HL-60 (cell line): ENCODE data around the gene USP3.
A peak's percentile ranks its signal among the peaks of the same experiment; 100 is the strongest.

Experiments
- DNase-seq, 2 experiments: peaks; one replicate each; pipeline ENCODE4 v3.0.0-alpha.2; 2010 to 2020; ENCODE audit warnings: low read depth in 1 of 2, low spot score in 1 of 2
- H3K27ac ChIP-seq: fragments of 250-450 bp; sonication (Bioruptor Pico); replicated peaks from 2 replicates; pipeline ENCODE4 v1.5.1; 2020; ENCODE audit warnings: mild to moderate bottlenecking, moderate library complexity
- H3K27me3 ChIP-seq: fragments of 250-450 bp; sonication (Bioruptor Pico); 2 replicates; pipeline ENCODE4 v1.5.1; 2021; ENCODE audit warnings: mild to moderate bottlenecking, moderate library complexity; ENCODE audit not compliant: insufficient read depth, poor library complexity, severe bottlenecking
- H3K4me3 ChIP-seq: replicated peaks from 2 replicates; pipeline ENCODE4 v1.5.1; 2011; ENCODE audit warnings: mild to moderate bottlenecking, control low read depth, low read length; ENCODE audit not compliant: insufficient read depth
- GABPA ChIP-seq: IDR thresholded peaks from 2 replicates; pipeline ENCODE4 v1.6.1; 2012; ENCODE audit warnings: low read depth
- POLR2AphosphoS5 ChIP-seq: IDR thresholded peaks from 2 replicates; pipeline ENCODE4 v1.6.1; 2012; ENCODE audit warnings: low read depth
- SPI1 ChIP-seq: IDR thresholded peaks from 2 replicates; pipeline ENCODE4 v1.6.1; 2012; ENCODE audit warnings: low read depth, mild to moderate bottlenecking, borderline replicate concordance
- TF ChIP-seq, protein P1 (sequence below): IDR thresholded peaks from one replicate; pipeline ENCODE4 v1.5.1; 2011; ENCODE audit warnings: low read length, control low read depth, inconsistent platforms; ENCODE audit not compliant: insufficient read depth
- TF ChIP-seq, protein P2 (sequence below): IDR thresholded peaks from 2 replicates; pipeline ENCODE4 v1.6.1; 2012; ENCODE audit warnings: low read depth; ENCODE audit not compliant: insufficient replicate concordance

The USP3 gene

DNA sequence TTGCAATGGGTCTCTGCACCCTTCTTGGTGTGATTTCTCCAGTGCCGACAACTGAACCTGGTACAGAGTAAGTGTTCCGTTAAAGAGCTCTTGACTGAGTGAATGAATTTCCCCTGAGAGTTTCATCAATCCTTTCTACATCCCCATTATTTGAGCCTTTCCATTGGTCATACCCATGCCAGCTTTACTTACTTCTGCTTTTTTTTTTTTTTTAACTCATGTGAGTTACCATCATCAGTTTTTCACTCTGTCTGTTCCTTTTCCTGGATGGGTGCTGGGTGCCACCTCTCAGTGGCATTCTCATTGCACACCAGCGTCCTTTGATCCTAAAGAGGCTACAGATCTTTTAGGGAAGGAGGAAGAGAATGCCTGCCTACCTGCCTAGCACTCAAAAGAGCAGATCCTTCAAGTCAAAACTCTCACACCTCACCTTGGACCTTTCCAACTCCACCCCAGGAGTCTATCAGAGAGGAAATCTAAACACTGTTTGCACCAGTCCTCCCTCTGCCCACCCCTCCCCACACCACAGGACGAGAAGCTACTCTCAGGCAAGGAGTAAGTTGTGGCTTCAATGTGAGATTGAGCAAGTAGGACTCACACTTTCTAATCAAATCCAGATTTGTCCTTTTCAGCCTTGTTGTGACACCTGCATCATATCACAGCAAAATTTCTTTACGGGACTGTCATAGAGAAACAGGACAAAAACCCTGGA, 13.1 kb upstream of the USP3 start:
- H3K27ac ChIP-seq = peak overlapping the region; percentile 70
- TF ChIP-seq, protein P1, sequence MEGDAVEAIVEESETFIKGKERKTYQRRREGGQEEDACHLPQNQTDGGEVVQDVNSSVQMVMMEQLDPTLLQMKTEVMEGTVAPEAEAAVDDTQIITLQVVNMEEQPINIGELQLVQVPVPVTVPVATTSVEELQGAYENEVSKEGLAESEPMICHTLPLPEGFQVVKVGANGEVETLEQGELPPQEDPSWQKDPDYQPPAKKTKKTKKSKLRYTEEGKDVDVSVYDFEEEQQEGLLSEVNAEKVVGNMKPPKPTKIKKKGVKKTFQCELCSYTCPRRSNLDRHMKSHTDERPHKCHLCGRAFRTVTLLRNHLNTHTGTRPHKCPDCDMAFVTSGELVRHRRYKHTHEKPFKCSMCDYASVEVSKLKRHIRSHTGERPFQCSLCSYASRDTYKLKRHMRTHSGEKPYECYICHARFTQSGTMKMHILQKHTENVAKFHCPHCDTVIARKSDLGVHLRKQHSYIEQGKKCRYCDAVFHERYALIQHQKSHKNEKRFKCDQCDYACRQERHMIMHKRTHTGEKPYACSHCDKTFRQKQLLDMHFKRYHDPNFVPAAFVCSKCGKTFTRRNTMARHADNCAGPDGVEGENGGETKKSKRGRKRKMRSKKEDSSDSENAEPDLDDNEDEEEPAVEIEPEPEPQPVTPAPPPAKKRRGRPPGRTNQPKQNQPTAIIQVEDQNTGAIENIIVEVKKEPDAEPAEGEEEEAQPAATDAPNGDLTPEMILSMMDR = no peak
- TF ChIP-seq POLR2AphosphoS5 (peak; percentile 70), SPI1 (peak; percentile 40; the same call in 1 of the 2 replicates), GABPA (no peak)
- TF ChIP-seq, protein P2, sequence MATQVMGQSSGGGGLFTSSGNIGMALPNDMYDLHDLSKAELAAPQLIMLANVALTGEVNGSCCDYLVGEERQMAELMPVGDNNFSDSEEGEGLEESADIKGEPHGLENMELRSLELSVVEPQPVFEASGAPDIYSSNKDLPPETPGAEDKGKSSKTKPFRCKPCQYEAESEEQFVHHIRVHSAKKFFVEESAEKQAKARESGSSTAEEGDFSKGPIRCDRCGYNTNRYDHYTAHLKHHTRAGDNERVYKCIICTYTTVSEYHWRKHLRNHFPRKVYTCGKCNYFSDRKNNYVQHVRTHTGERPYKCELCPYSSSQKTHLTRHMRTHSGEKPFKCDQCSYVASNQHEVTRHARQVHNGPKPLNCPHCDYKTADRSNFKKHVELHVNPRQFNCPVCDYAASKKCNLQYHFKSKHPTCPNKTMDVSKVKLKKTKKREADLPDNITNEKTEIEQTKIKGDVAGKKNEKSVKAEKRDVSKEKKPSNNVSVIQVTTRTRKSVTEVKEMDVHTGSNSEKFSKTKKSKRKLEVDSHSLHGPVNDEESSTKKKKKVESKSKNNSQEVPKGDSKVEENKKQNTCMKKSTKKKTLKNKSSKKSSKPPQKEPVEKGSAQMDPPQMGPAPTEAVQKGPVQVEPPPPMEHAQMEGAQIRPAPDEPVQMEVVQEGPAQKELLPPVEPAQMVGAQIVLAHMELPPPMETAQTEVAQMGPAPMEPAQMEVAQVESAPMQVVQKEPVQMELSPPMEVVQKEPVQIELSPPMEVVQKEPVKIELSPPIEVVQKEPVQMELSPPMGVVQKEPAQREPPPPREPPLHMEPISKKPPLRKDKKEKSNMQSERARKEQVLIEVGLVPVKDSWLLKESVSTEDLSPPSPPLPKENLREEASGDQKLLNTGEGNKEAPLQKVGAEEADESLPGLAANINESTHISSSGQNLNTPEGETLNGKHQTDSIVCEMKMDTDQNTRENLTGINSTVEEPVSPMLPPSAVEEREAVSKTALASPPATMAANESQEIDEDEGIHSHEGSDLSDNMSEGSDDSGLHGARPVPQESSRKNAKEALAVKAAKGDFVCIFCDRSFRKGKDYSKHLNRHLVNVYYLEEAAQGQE = no peak
- DNase-seq = peak; percentile 69 to 86
- H3K4me3 ChIP-seq = no peak overlapping the region
- peaks cover 18% of the 10 kb centered on the region for H3K27me3 ChIP-seq

DNA sequence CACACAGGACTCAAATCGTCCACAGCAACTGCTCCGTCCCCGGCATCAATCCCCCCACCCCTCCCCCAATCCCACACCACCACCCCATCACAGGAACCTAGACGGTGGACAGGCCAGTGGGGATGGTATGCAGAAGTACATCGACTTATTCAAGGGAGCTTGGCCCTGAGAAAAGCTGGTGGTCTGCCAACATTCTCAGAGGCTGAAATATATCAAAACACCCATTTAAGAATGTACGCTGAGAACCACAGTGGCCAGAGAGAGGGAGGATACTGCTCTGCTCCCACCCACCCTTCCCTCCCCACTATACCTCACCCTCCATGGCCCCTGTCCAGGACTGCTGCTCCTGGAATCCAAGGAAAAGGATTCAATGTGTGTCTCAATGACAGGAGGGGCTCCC, 12.4 kb upstream of the USP3 start:
- no peak for DNase-seq
- peak overlapping the region; percentile 70 for H3K27ac ChIP-seq
- no peak overlapping the region for H3K4me3 ChIP-seq
- peaks cover 25% of the 10 kb centered on the region for H3K27me3 ChIP-seq
- TF ChIP-seq, protein P1 = no peak

DNA sequence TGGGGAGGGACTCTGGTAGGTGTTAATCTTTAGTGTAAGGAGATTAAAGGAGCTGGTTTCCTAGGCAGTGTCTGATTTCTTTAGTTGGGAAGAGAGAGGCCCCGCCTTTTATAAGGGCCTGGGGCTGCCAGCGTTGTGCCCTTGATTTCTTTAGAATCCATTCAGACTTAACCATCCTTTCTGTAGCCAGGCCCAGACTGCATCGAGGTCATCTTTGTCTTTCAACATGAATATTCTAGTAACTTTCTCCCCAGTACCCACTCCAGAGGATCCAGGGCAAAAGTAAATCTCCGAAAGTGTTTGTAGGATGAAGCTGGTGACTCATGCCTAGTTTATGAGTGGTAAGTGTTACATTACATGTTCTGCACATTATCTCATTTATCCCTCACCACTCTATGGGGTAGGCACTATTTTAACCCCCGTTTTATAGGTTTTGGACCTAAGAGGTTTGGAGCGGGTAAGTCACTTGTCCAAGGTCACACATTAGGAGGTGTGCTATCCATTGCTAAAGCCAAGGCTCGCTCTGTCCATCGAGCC, 11.8 kb upstream of the USP3 start:
- Histone ChIP-seq H3K4me3 (no peak overlapping the region), H3K27me3 (peaks cover 26% of the 10 kb centered on the region), H3K27ac (no peak overlapping the region)
- no peak for DNase-seq
- TF ChIP-seq POLR2AphosphoS5 (no peak), GABPA (no peak), SPI1 (no peak)
- TF ChIP-seq, protein P1 = no peak
- TF ChIP-seq, protein P2 = no peak

DNA sequence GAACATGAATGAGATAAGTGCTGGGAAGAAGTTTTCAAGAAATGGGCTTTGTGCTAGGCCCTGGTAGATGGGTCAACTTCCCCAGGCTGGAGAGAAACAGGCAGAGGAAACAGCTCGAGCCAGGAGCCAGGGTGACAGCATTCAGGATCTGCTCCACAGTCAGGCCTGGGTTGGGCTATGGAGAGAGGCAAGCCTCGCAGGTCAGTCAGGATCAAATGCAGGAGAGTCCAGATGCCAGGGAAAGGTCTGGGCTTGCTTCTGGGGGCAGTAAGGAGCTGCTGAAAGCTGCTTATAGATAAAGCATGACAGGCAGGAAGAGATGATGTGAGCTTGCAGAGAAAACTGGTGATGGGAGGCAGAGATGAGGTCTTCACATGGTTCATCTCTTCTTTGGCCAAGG, 11.0 kb upstream of the USP3 start:
- no peak overlapping the region for H3K4me3 ChIP-seq
- no peak for DNase-seq
- peaks cover 26% of the 10 kb centered on the region for H3K27me3 ChIP-seq
- TF ChIP-seq GABPA (no peak), SPI1 (no peak), POLR2AphosphoS5 (no peak)
- TF ChIP-seq, protein P2 = no peak
- TF ChIP-seq, protein P1 = no peak
- H3K27ac ChIP-seq = no peak overlapping the region
